CD4-positive, alpha-beta T cell (primary cell): ENCODE results near the gene RFK. TPM values are rescaled to one million over a fixed set of nuclear protein-coding genes. Genes with fewer than 3 reads are reported as not detected.

Source experiments
- ATAC-seq: fragments of 200-7000 bp; cut with Tn5 transposase; one replicate; pipeline ENCODE4 v1.10.0; 2022; ENCODE audit warnings: mild to moderate bottlenecking; ENCODE audit not compliant: poor library complexity
- CTCF ChIA-PET: fragments of 350-600 bp; sonication (Branson Sonifier 250); formaldehyde crosslinking; loops from one replicate; lab custom pipeline; 2021; ENCODE audit warnings: antibody characterized with exemption, inconsistent platforms; lab: Charles Lee
- POLR2A ChIA-PET: fragments of 350-600 bp; sonication (Branson Sonifier 250); formaldehyde crosslinking; loops from one replicate; lab custom pipeline; 2021; ENCODE audit warnings: antibody characterized with exemption, inconsistent platforms; lab: Charles Lee
- DNase-seq, 14 experiments: peaks; one replicate each; pipeline ENCODE4 v3.0.0-alpha.2; 2013 to 2020; ENCODE audit warnings: mixed read lengths in 2 of 14
- H3K27ac ChIP-seq, 2 donors: one replicate each; pipeline versions ENCODE4 v1.5.1 to v1.7.0; 2013; ENCODE audit warnings: low read length in 2 of 2, low read depth in 1 of 2, mild to moderate bottlenecking in 1 of 2
- H3K27me3 ChIP-seq, 2 experiments: 1 replicate in 1 of 2; 2 replicates in 1 of 2; pipeline versions ENCODE4 v1.6.1 to v1.7.0; 2013; ENCODE audit warnings: low read length in 2 of 2, control low read depth in 1 of 2, mild to moderate bottlenecking in 1 of 2, moderate library complexity in 1 of 2; ENCODE audit not compliant: insufficient read depth in 2 of 2, control insufficient read depth in 1 of 2
- H3K36me3 ChIP-seq: one replicate; pipeline ENCODE4 v1.6.1; 2013; ENCODE audit warnings: low read length, control low read depth; ENCODE audit not compliant: insufficient read depth
- H3K4me1 ChIP-seq: one replicate; pipeline ENCODE4 v1.6.1; 2013; ENCODE audit warnings: low read length, control low read depth; ENCODE audit not compliant: insufficient read depth
- H3K4me3 ChIP-seq: one replicate; pipeline ENCODE4 v1.5.1; 2013; ENCODE audit warnings: mild to moderate bottlenecking, low read length, moderate library complexity
- H3K9me3 ChIP-seq, 2 experiments: 1 replicate in 1 of 2; 2 replicates in 1 of 2; pipeline versions ENCODE4 v1.6.1 to v1.7.0; 2013; ENCODE audit warnings: low read length in 2 of 2, mild to moderate bottlenecking in 2 of 2, control low read depth in 1 of 2, moderate library complexity in 1 of 2; ENCODE audit not compliant: control insufficient read depth in 1 of 2, insufficient read depth in 1 of 2
- H3K27ac Mint-ChIP-seq: one replicate; pipeline ENCODE4 v1.8.0; 2020; ENCODE audit warnings: mixed read lengths
- H3K27me3 Mint-ChIP-seq: one replicate; pipeline ENCODE4 v1.8.0; 2021; ENCODE audit warnings: mixed read lengths
- H3K36me3 Mint-ChIP-seq: one replicate; pipeline ENCODE4 v1.8.0; 2021; ENCODE audit warnings: low read depth, mixed read lengths
- H3K4me1 Mint-ChIP-seq: one replicate; pipeline ENCODE4 v1.8.0; 2021; ENCODE audit warnings: low read depth, mixed read lengths
- H3K4me3 Mint-ChIP-seq: one replicate; pipeline ENCODE4 v1.8.0; 2020; ENCODE audit warnings: mild to moderate bottlenecking, mixed read lengths
- H3K9me3 Mint-ChIP-seq: one replicate; pipeline ENCODE4 v1.8.0; 2020; ENCODE audit warnings: mixed read lengths
- intact Hi-C, 2 experiments: fragments of 100-400 bp; cut with DNase I in 1 of 2; cut with micrococcal nuclease in 1 of 2; formaldehyde crosslinking; loops; one replicate each; pipeline versions ENCODE4 v1.15.1 to v1.9.0; 2023 to 2025; cut with DNase I, micrococcal nuclease
- total RNA-seq, 174 experiments: library from RNA in 2 of 174; stranded (reverse) in 2 of 174; gene quantifications; one replicate each; pipeline ENCODE4 v1.2.3 and lab custom pipeline; 2021 to 2026
- TF ChIP-seq, protein P1 (sequence below): fragments of 200-600 bp; IDR thresholded peaks from one replicate; pipeline ENCODE4 v1.8.0; 2022; ENCODE audit warnings: antibody characterized with exemption, mild to moderate bottlenecking

RFK gene
- total RNA-seq, 2 experiments from 2014 or later, result 7.4 to 8.4 TPM

DNA sequence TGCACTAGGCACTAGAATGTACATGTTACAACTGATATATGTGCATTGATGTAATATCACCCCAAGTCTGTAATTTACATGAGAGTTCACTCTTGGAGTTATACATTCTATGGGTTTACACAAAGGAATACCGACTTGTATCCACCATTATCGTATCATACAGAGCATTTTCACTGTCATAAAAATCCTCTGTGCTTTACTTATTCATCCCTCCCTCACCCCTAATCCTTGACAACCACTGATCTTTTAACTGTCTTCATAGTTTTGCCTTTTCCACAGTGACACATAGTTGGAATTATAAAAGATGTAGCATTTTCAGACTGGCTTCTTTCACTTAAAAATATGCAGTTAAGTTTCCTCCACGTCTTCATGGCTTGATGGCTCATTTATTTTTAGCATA lies 11.1 kb upstream of the RFK start:
- intact Hi-C loops, result no loop called here
- Mint-ChIP-seq H3K4me1 (peaks cover 9% of the 10 kb centered on the region), H3K9me3 (no peaks in the 10 kb centered on the region), H3K27ac (no peak overlapping the region), H3K36me3 (no peaks in the 10 kb centered on the region), H3K27me3 (no peaks in the 10 kb centered on the region), H3K4me3 (no peak overlapping the region)
- no peaks in the 10 kb centered on the region for H3K27me3 ChIP-seq
- no peaks in the 10 kb centered on the region for H3K36me3 ChIP-seq
- H3K9me3 ChIP-seq, result no peaks in the 10 kb centered on the region
- H3K4me3 ChIP-seq, result no peak overlapping the region
- no peaks in the 10 kb centered on the region for H3K4me1 ChIP-seq
- no peak for DNase-seq
- ChIA-PET CTCF (interaction anchor here (1.3 kb wide), 1 partner anchor 299 kb away, joined by 3 read pairs; no protein-coding TSS in a partner anchor), POLR2A (no interaction called here)
- no peak for ATAC-seq
- no peak overlapping the region for H3K27ac ChIP-seq
- TF ChIP-seq, protein P1, sequence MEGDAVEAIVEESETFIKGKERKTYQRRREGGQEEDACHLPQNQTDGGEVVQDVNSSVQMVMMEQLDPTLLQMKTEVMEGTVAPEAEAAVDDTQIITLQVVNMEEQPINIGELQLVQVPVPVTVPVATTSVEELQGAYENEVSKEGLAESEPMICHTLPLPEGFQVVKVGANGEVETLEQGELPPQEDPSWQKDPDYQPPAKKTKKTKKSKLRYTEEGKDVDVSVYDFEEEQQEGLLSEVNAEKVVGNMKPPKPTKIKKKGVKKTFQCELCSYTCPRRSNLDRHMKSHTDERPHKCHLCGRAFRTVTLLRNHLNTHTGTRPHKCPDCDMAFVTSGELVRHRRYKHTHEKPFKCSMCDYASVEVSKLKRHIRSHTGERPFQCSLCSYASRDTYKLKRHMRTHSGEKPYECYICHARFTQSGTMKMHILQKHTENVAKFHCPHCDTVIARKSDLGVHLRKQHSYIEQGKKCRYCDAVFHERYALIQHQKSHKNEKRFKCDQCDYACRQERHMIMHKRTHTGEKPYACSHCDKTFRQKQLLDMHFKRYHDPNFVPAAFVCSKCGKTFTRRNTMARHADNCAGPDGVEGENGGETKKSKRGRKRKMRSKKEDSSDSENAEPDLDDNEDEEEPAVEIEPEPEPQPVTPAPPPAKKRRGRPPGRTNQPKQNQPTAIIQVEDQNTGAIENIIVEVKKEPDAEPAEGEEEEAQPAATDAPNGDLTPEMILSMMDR, result no peak

GRCh38 chr9:76404401-76404800 lies 10.2 kb upstream of the RFK start:
- intact Hi-C loops, result loop anchor here (5.0 kb wide), 3 partner anchors 43 to 298 kb away; partner anchors contain the start of gene GCNT1 (in 1 of the 2)
- POLR2A ChIA-PET, result interaction anchor here (0.7 to 1.1 kb wide), 2 partner anchors 10 to 260 kb away, joined by 3 to 11 read pairs; partner anchors contain the start of gene RFK

GRCh38 chr9:76403352-76403751 lies 9.1 kb upstream of the RFK start:
- no peaks in the 10 kb centered on the region for H3K36me3 ChIP-seq
- TF ChIP-seq, protein P1, result peak; percentile 64
- H3K27me3 ChIP-seq, result no peaks in the 10 kb centered on the region
- no peaks in the 10 kb centered on the region for H3K9me3 ChIP-seq
- H3K36me3 Mint-ChIP-seq, result no peaks in the 10 kb centered on the region
- peak overlapping the region; percentile 2 for H3K4me3 ChIP-seq
- DNase-seq (peak in 4 of 14 experiments; percentile 30 to 81 (median 76)), ATAC-seq (peak; percentile 97)
- H3K27me3 Mint-ChIP-seq, result no peaks in the 10 kb centered on the region
- peak overlapping the region; percentile 3 for H3K4me3 Mint-ChIP-seq
- H3K27ac ChIP-seq, result peak overlapping the region in 1 of 2 donors; percentile 4
- intact Hi-C loops, result loop anchor here (1.0 to 5.0 kb wide), 4 partner anchors 44 to 301 kb away; partner anchors contain the start of gene GCNT1 (in 1 of the 2)
- H3K4me1 ChIP-seq, result no peaks in the 10 kb centered on the region
- CTCF ChIA-PET, result interaction anchor here (2.9 kb wide), 1 partner anchor 9 kb away, joined by 11 read pairs; the partner anchor contains the start of gene RFK
- POLR2A ChIA-PET, result interaction anchor here (0.6 kb wide), 1 partner anchor 1450 kb away, joined by 3 read pairs; no protein-coding TSS in a partner anchor
- peaks cover 9% of the 10 kb centered on the region for H3K4me1 Mint-ChIP-seq
- H3K9me3 Mint-ChIP-seq, result no peaks in the 10 kb centered on the region
- peak overlapping the region; percentile 68 for H3K27ac Mint-ChIP-seq

More at GRCh38 chr9:76404401-76404800, 10.2 kb upstream of the RFK start:
- Mint-ChIP-seq H3K4me1 (peaks cover 9% of the 10 kb centered on the region), H3K36me3 (no peaks in the 10 kb centered on the region), H3K4me3 (no peak overlapping the region), H3K27ac (no peak overlapping the region), H3K9me3 (no peaks in the 10 kb centered on the region), H3K27me3 (no peaks in the 10 kb centered on the region)
- ATAC-seq (no peak), DNase-seq (no peak)
- Histone ChIP-seq H3K27me3 (no peaks in the 10 kb centered on the region), H3K36me3 (no peaks in the 10 kb centered on the region), H3K4me3 (no peak overlapping the region), H3K27ac (no peak overlapping the region), H3K9me3 (no peaks in the 10 kb centered on the region), H3K4me1 (no peaks in the 10 kb centered on the region)
- CTCF ChIA-PET, result interaction anchor here (0.7 to 2.9 kb wide), 3 partner anchors 10 to 300 kb away, joined by 3 to 11 read pairs (median 3); partner anchors contain the start of gene RFK
- TF ChIP-seq, protein P1, result no peak
